Measurements from ENCODE around the gene TSPAN10. TPM values are rescaled to one million over a fixed set of nuclear protein-coding genes. Genes with fewer than 3 reads are reported as not detected.
"Not testable (repeated sequence)": the region's sequence is repeated elsewhere in the genome, so short reads cannot be mapped to it uniquely, and the experiment has no call there.

TSPAN10 gene
- total RNA-seq, 1 donor from 2014 or later, result 0.16 TPM

- no peak for DNase-seq
Measured at GRCh38 chr17:81664051-81664470, 27.1 kb downstream of the TSPAN10 start.

GRCh38 chr17:81665205-81666091, 28.5 kb downstream of the TSPAN10 start:
- DNase-seq, result peak; percentile 31

- no peak for DNase-seq
Measured at GRCh38 chr17:81666092-81666341, 29.0 kb downstream of the TSPAN10 start.

GRCh38 chr17:81666342-81667191, 29.6 kb downstream of the TSPAN10 start, which contains the start of the genes CCDC137 and OXLD1:
Gene CCDC137, plus strand, starts transcription at chr17:81666737. Its CDS starts 30 bp downstream, at chr17:81666767.
Gene OXLD1, minus strand, starts transcription at chr17:81666605. Its CDS starts 28 bp downstream, at chr17:81666577.
- peak; percentile 93 for DNase-seq

GRCh38 chr17:81667754-81668153, 30.8 kb downstream of the TSPAN10 start:
- no peak for DNase-seq

GRCh38 chr17:81672504-81672903, 35.5 kb downstream of the TSPAN10 start:
- DNase-seq, result no peak

GRCh38 chr17:81672954-81673353, 36.0 kb downstream of the TSPAN10 start:
- no peak for DNase-seq

- no peak for DNase-seq
Measured at GRCh38 chr17:81673561-81674258, 36.7 kb downstream of the TSPAN10 start.

- DNase-seq, result not testable (repeated sequence)
Measured at GRCh38 chr17:81675515-81676221, 38.7 kb downstream of the TSPAN10 start.

GRCh38 chr17:81676906-81677305, 39.9 kb downstream of the TSPAN10 start:
- DNase-seq, result no peak

GRCh38 chr17:81680150-81680549, 43.2 kb downstream of the TSPAN10 start:
- DNase-seq, result no peak

- DNase-seq, result no peak
Measured at GRCh38 chr17:81681672-81682071, 44.7 kb downstream of the TSPAN10 start.

- DNase-seq, result no peak
Measured at GRCh38 chr17:81682565-81683207, 45.7 kb downstream of the TSPAN10 start.

GRCh38 chr17:81683208-81683583, 46.2 kb downstream of the TSPAN10 start:
- no peak for DNase-seq

- peak; percentile 94 for DNase-seq
Measured at GRCh38 chr17:81683584-81684441, 46.8 kb downstream of the TSPAN10 start, which contains the start of the genes ARL16 and HGS. Gene ARL16, minus strand, starts transcription at chr17:81683797. Its CDS starts 44 bp downstream, at chr17:81683753. Gene HGS, plus strand, starts transcription at chr17:81684011. Its CDS starts 56 bp downstream, at chr17:81684067.

- no peak for DNase-seq
Measured at GRCh38 chr17:81684442-81684911, 47.5 kb downstream of the TSPAN10 start.

- DNase-seq, result no peak
Measured at GRCh38 chr17:81685108-81685507, 48.1 kb downstream of the TSPAN10 start.

GRCh38 chr17:81686614-81687013, 49.6 kb downstream of the TSPAN10 start:
- no peak for DNase-seq

GRCh38 chr17:81687770-81688541, 51.0 kb downstream of the TSPAN10 start:
- no peak for DNase-seq

All from occipital lobe (tissue), 2 donors.